Stimulated activated CD4-positive, alpha-beta T cell treated with anti-CD3 and anti-CD28 coated beads, TNF-alpha, amount 100 ng/mL, for 24 hours (primary cell): ENCODE results near the gene LAMA2.

Experiments used
- DNase-seq, 3 experiments: peaks; one replicate each; pipeline ENCODE4 v3.0.0-alpha.2; 2020; ENCODE audit warnings: low read depth in 3 of 3

LAMA2 gene

GRCh38 chr6:129515004-129515403 is 632.1 kb downstream of the LAMA2 start:
- no peak for DNase-seq

DNA sequence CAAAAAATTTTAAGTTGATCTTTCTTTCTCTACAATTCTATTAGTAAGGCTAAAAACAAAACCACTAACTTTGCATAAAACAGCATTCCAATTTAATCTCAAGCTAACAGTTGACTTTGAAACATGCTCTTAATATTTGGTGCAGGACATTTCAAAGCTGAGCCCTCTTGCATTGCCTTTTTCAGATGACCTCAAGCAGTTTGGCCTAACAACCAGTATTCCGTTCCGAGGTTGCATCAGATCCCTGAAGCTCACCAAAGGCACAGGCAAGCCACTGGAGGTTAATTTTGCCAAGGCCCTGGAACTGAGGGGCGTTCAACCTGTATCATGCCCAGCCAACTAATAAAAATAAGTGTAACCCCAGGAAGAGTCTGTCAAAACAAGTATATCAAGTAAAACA is 633.1 kb downstream of the LAMA2 start:
- no peak for DNase-seq

DNA sequence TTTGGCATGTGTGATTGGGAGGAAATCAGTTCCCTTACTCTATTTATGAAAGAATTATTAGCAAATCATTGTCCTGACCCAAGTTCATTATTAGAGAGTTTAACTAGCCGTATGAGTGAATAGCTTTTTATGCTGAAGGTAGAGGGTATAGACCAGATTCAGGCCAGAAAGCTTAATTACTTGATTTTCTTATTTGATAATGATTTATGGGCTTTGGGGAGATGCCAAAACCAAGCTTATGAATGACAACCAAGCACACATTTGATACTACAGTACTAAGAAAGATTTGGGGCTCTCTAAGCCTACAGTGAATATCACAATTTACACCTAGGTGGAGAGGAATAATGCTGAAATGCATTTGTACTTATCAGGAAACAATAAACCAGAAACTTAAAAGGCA is 633.8 kb downstream of the LAMA2 start:
- DNase-seq = no peak

- no peak for DNase-seq
Measured at GRCh38 chr6:129517288-129517687, 634.4 kb downstream of the LAMA2 start.

DNA sequence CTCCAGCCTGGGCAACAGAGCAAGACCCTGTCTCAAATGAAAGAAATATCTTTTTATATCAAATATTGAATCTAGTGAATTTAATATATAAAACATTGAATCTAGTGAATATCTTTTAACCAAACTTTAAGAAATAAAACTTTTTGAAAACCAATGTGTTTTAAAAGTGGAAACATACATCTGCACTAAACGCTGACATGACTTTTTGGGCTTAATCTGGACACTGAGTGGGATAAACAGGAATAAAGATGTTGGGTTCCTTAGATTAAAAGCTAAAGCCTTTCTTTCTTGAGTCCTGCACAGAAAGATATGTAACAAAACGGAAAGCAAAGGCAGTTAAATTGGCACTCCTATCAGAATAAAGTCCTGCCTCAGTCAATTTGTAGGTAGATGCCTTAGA is 636.8 kb downstream of the LAMA2 start:
- no peak for DNase-seq

- DNase-seq = no peak
Measured at GRCh38 chr6:129521946-129522345, 639.0 kb downstream of the LAMA2 start.

GRCh38 chr6:129523816-129524215 is 640.9 kb downstream of the LAMA2 start:
- DNase-seq = no peak

DNA sequence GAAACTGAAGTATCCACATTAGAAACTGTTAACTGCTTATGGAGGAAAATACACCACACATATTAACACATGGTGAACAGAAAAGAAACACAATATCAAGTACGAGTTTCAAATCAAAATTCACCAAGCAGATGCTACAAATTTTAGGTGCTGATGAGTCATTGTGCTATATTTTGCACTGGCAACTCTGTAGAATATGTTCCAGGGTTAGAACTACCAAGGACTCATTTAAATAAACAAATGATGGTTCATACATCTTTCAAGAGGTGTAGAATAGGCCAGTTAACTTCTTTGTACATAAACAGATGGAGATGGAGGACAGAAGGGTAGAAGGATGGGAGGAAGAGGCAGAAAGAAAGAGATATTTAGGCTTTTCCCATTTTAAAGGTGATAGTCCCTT is 642.1 kb downstream of the LAMA2 start:
- no peak for DNase-seq

DNA sequence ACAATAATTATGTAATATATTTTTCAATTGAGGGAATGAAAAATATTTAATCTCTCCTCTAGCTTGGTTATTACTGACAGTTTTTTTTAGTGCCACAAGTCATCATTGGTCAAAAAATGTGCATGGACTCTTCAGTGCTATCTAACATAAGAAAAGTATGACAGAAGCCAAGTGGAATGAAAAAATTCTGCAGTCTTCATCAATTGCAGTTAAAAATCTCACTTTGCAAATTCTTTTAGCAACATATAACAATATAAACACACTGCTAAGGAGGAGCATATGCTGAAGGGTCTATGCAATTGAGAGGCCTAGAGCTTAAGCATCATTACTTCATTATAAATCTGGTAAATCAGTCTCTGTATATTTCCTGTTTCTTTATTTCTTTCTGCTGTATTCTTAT is 652.0 kb downstream of the LAMA2 start:
- no peak for DNase-seq

- no peak for DNase-seq
Measured at GRCh38 chr6:129536271-129536670, 653.3 kb downstream of the LAMA2 start.

- no peak for DNase-seq
Measured at GRCh38 chr6:129539032-129539431, 656.1 kb downstream of the LAMA2 start.

GRCh38 chr6:129542705-129543104 is 659.8 kb downstream of the LAMA2 start:
- DNase-seq = no peak

DNA sequence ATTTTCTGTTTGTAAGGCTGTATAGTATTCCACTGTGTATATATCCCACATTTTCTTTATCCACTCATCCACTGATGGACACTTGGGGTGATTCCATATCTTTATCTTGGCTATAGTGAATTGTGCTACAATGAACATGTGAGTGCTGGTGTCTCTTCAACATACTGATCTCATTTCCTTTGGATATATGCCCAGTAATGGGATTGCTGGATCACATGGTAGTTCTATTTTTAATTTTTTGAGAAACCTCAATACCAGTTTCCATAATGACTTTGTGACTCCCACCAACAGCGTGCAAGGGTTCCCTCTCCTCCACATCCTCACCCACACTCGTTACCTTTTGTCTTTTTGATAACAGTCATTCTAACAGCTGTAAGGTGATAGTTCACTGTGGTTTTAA is 661.0 kb downstream of the LAMA2 start:
- no peak for DNase-seq

DNA sequence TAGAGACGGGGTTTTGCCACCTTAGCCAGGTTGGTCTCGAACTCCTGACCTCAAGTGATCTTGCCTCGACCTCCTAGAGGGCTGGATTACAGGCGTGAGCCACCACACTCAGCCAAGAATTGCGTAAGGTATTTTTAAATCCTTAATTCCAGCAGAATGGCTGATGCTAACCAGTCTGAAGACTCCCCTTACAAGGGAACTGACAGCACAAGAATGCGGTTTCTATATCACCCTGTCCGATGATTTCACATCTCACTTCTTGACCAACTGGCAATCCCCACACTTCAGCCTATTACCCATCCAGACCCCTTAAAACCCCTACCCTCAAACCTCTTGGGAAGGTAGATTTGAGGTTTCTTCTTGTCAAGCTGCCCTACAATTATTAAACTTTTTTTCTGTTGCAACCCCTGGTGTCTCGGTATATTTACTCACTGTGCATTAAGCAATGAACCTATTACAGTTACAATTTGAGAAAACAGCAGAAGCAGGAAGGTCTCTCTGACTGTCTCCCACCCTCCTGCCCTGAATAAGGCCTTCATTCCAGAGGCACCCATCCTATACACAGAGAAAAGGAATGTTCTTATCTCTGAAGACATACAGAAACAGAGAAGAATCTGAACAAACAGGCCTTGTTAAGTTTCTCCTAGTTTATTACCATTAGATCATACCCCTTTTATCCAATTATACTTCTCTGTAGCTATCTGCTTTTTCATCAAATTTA is 662.1 kb downstream of the LAMA2 start:
- DNase-seq = no peak

- DNase-seq = no peak
Measured at GRCh38 chr6:129546702-129547101, 663.8 kb downstream of the LAMA2 start.

DNA sequence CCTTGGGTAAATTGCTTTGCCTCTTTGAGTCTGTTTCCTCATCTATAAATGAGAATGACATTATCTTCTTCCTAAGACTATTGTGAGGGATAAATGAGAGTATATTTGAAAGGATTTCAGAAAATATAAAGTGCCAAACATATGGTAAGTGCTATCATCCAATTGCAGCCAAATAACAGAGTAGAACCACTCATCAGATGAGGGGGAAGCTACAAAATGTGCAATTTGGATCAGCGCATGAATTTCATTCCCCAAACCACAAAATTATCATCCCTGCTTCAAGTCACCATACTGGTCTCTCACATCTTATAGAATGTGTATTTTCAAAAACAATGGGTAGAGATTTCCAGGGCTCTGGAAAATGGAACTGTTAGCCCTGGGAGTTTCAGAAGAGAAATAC is 668.5 kb downstream of the LAMA2 start:
- DNase-seq = no peak

GRCh38 chr6:129552413-129552812 is 669.5 kb downstream of the LAMA2 start:
- DNase-seq = no peak

- no peak for DNase-seq
Measured at GRCh38 chr6:129555206-129555832, 672.4 kb downstream of the LAMA2 start.

DNA sequence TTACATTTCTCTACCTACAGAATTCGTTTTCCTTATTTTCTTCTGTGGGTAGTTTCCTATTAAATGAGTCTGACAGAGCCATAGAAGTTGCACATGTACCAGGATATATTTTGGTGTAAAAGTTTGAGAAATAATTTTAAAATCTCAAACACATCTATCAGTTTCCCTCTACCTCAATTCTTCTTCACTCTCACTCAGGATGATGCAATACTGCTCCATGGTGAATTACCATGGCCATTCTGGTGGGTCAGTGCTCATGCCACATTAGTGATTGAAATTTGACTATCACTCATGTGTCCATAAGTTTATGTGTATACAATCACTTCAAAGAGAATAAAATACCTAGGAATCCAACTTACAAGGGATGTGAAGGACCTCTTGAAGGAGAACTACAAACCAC is 675.3 kb downstream of the LAMA2 start:
- DNase-seq = no peak

- DNase-seq = no peak
Measured at GRCh38 chr6:129565366-129565765, 682.4 kb downstream of the LAMA2 start.

GRCh38 chr6:129565811-129566210 is 682.9 kb downstream of the LAMA2 start:
- DNase-seq = no peak
